ENCODE data around the gene CFAP43. TPM values are rescaled to one million over a fixed set of nuclear protein-coding genes. Genes with fewer than 3 reads are reported as not detected.

The CFAP43 gene
- total and polyA plus RNA-seq, 9 of the 15 experiments (the other 6 are each of a cell fraction or from before 2014, with no cell fraction given): 0.07 to 0.86 (median 0.11) TPM; not detected in 1

- in situ Hi-C loops (cut with MboI): no loop called here
Measured at GRCh38 chr10:104276192-104276591, 44.0 kb upstream of the CFAP43 start.

GRCh38 chr10:104274762-104275721 lies 42.9 kb upstream of the CFAP43 start:
- Histone ChIP-seq H3K4me2 (ENCODE audit: insufficient read depth, low read length) (peak overlapping the region; percentile 48), H3K79me2 (ENCODE audit: control insufficient read depth, insufficient read depth, low read length) (no peaks in the 10 kb centered on the region), H3K36me3 (ENCODE audit: control insufficient read depth, insufficient read depth, low read length) (no peaks in the 10 kb centered on the region), H2AFZ (ENCODE audit: low read depth, low read length) (peak overlapping the region; percentile 82), H3K4me1 (replicated peaks in 1 of 2; ENCODE audit: control insufficient read depth in 2 of 2, insufficient read depth in 2 of 2, low read length in 2 of 2) (peaks cover 7 to 8% of the 10 kb centered on the region in 2 experiments), H3K4me3 (no peak overlapping the region), H4K20me1 (replicated peaks; ENCODE audit: control insufficient read depth, insufficient read depth, low read length) (no peaks in the 10 kb centered on the region), H3K9ac (ENCODE audit: insufficient read depth in 1 of 2, low read depth in 2 of 2, low read length in 2 of 2) (peak overlapping the region; percentile 48 to 80; a peak in 3 of 4 replicates), H3K27me3 (ENCODE audit: control insufficient read depth in 2 of 2, insufficient read depth in 2 of 2, low read length in 2 of 2) (no peaks in the 10 kb centered on the region), H3K27ac (ENCODE audit: extremely low read depth, low read depth, low read length) (no peak overlapping the region), H3K9me3 (replicated peaks; ENCODE audit: control insufficient read depth, insufficient read depth, low read depth, low read length) (no peaks in the 10 kb centered on the region), H3K9me1 (ENCODE audit: control insufficient read depth, insufficient read depth, low read length) (no peaks in the 10 kb centered on the region)
- no TSS peak for BruUV-seq (replicated peaks)
- DNase-seq (ENCODE audit: extremely low read depth in 1 of 4, low spot score in 3 of 4) (peak; percentile 60 to 68 (median 62)), ATAC-seq (peak; percentile 96), FAIRE-seq (peak; percentile 73)
- ChIA-PET POLR2A (interaction anchor here (0.6 to 1.8 kb wide), 7 partner anchors 8 to 199 kb away, joined by 3 to 12 read pairs (median 4); partner anchors contain the start of gene CFAP58), CTCF (ENCODE audit: low intra/inter-chr PET ratio) (interaction anchor here (1.0 to 1.1 kb wide), 2 partner anchors 74 to 76 kb away, joined by 3 read pairs; no protein-coding TSS in a partner anchor)
- 29% methylated on average over 24 of the region's 42 CpGs for WGBS (ENCODE audit: insufficient coverage, low coverage, missing lambda C conversion rate)
- intact Hi-C loops (cut with micrococcal nuclease): no loop called here
- in situ Hi-C loops (cut with MboI): no loop called here
- TF ChIP-seq ZBTB26 (CRISPR knock-in tag; IDR thresholded peaks at IDR 0.05) (no peak), ARID2 (IDR thresholded peaks at IDR 0.05) (no peak), GABPB1 (CRISPR knock-in tag; IDR thresholded peaks at IDR 0.05) (0 out of 2 replicates have a peak, but pooled peaks have one; percentile 6), HNRNPUL1 (IDR thresholded peaks at IDR 0.05; ENCODE audit: low read length) (no peak), DDX20 (tag; IDR thresholded peaks at IDR 0.05; ENCODE audit: low read depth) (no peak), ZEB2 (IDR thresholded peaks at IDR 0.05) (peak; percentile 48; the same call in 1 of the 2 replicates), ZNF75A (CRISPR knock-in tag; IDR thresholded peaks at IDR 0.05) (no peak), FOXA1 (IDR thresholded peaks at IDR 0.05; ENCODE audit: borderline replicate concordance) (no peak), RB1 (IDR thresholded peaks at IDR 0.05; ENCODE audit: low read depth) (no peak), ZNF124 (CRISPR knock-in tag; IDR thresholded peaks at IDR 0.05) (no peak), POLR2G (IDR thresholded peaks at IDR 0.05; ENCODE audit: low read depth, low read length) (no peak), STAT5B (CRISPR knock-in tag; IDR thresholded peaks at IDR 0.05) (no peak), EGR1 (conservative IDR thresholded peaks at IDR 0.05) (no peak)

More at GRCh38 chr10:104276192-104276591, 44.0 kb upstream of the CFAP43 start:
- Histone ChIP-seq H3K27ac (ENCODE audit: extremely low read depth, low read depth, low read length) (no peak overlapping the region), H3K4me2 (ENCODE audit: insufficient read depth, low read length) (no peak overlapping the region), H3K9me3 (replicated peaks; ENCODE audit: control insufficient read depth, insufficient read depth, low read depth, low read length) (no peaks in the 10 kb centered on the region), H3K4me3 (no peak overlapping the region), H3K79me2 (ENCODE audit: control insufficient read depth, insufficient read depth, low read length) (no peaks in the 10 kb centered on the region), H3K9me1 (ENCODE audit: control insufficient read depth, insufficient read depth, low read length) (no peaks in the 10 kb centered on the region), H2AFZ (ENCODE audit: low read depth, low read length) (no peak overlapping the region), H3K27me3 (ENCODE audit: control insufficient read depth in 2 of 2, insufficient read depth in 2 of 2, low read length in 2 of 2) (no peaks in the 10 kb centered on the region), H3K36me3 (ENCODE audit: control insufficient read depth, insufficient read depth, low read length) (no peaks in the 10 kb centered on the region), H4K20me1 (replicated peaks; ENCODE audit: control insufficient read depth, insufficient read depth, low read length) (no peaks in the 10 kb centered on the region), H3K4me1 (replicated peaks in 1 of 2; ENCODE audit: control insufficient read depth in 2 of 2, insufficient read depth in 2 of 2, low read length in 2 of 2) (peaks cover 7 to 8% of the 10 kb centered on the region in 2 experiments), H3K9ac (ENCODE audit: insufficient read depth in 1 of 2, low read depth in 2 of 2, low read length in 2 of 2) (no peak overlapping the region)
- no peak for DNase-seq (ENCODE audit: extremely low read depth in 1 of 4, low spot score in 3 of 4)
- intact Hi-C loops (cut with micrococcal nuclease): no loop called here
- WGBS (ENCODE audit: insufficient coverage, low coverage, missing lambda C conversion rate): 10% methylated on average over 1 of the region's 1 CpG
- FAIRE-seq: no peak
- ATAC-seq: no peak
- ChIA-PET CTCF (ENCODE audit: low intra/inter-chr PET ratio) (no interaction called here), POLR2A (interaction anchor here (0.8 to 1.4 kb wide), 4 partner anchors 9 to 212 kb away, joined by 3 to 4 read pairs (median 4); partner anchors contain the start of gene CFAP58)
- no TSS peak for BruUV-seq (replicated peaks)
- TF ChIP-seq C11orf30 (IDR thresholded peaks at IDR 0.05; ENCODE audit: low read depth) (0 out of 2 replicates have a peak, but pooled peaks have one; percentile 11), MAFF (IDR thresholded peaks at IDR 0.05; ENCODE audit: low read length) (0 out of 2 replicates have a peak, but pooled peaks have one; percentile 36), RBM22 (IDR thresholded peaks at IDR 0.05; ENCODE audit: low read depth, low read length, poor library complexity, severe bottlenecking) (no peak), ZNF316 (IDR thresholded peaks at IDR 0.05) (0 out of 2 replicates have a peak, but pooled peaks have one; percentile 21)
